ENCODE measurements around the gene BMP7.

The BMP7 gene

GRCh38 chr20:57262784-57263609 is 3.4 kb downstream of the BMP7 start (continued):
- TF ChIP-seq GLIS1 (tag by site-specific recombination; IDR thresholded peaks at IDR 0.05), result 0 out of 2 replicates have a peak, but pooled peaks have one; percentile 49
- peak; percentile 63 for TF ChIP-seq OSR2 (tag by site-specific recombination; IDR thresholded peaks at IDR 0.05)
- no peak for TF ChIP-seq ZNF501 (tag by site-specific recombination; IDR thresholded peaks at IDR 0.05)
- TF ChIP-seq ZBTB8A (tag by site-specific recombination; IDR thresholded peaks at IDR 0.05), result no peak
- TF ChIP-seq PATZ1 (tag by site-specific recombination; IDR thresholded peaks at IDR 0.05), result peak; percentile 35; the same call in 1 of the 2 replicates
- no peak for TF ChIP-seq CTCF (tag by site-specific recombination; IDR thresholded peaks at IDR 0.05)
- no peak for TF ChIP-seq HOXA7 (CRISPR knock-in tag; IDR thresholded peaks at IDR 0.05; ENCODE audit: borderline replicate concordance)
- TF ChIP-seq ZNF362 (tag by site-specific recombination; IDR thresholded peaks at IDR 0.05), result no peak
- no peak for TF ChIP-seq ZNF175 (tag by site-specific recombination; IDR thresholded peaks at IDR 0.05)
- TF ChIP-seq IKZF3 (tag by site-specific recombination; IDR thresholded peaks at IDR 0.05), result 0 out of 2 replicates have a peak, but pooled peaks have one; percentile 50
- TF ChIP-seq ZNF23 (tag by site-specific recombination; IDR thresholded peaks at IDR 0.05; ENCODE audit: borderline replicate concordance), result no peak
- TF ChIP-seq ZNF248 (tag by site-specific recombination; IDR thresholded peaks at IDR 0.05), result no peak
- TF ChIP-seq PRDM4 (tag by site-specific recombination; IDR thresholded peaks at IDR 0.05), result no peak
- no peak for TF ChIP-seq ZNF416 (tag by site-specific recombination; IDR thresholded peaks at IDR 0.05)
- TF ChIP-seq ZNF785 (tag by site-specific recombination; IDR thresholded peaks at IDR 0.05), result no peak
- TF ChIP-seq TCF7L2 (IDR thresholded peaks at IDR 0.05; ENCODE audit: borderline replicate concordance, low read depth, low read length), result no peak
- no peak for TF ChIP-seq ZNF544 (tag by site-specific recombination; IDR thresholded peaks at IDR 0.05)
- TF ChIP-seq ZNF664 (tag by site-specific recombination; IDR thresholded peaks at IDR 0.05), result no peak
- TF ChIP-seq ZNF513 (tag by site-specific recombination; IDR thresholded peaks at IDR 0.05), result no peak
- no peak for TF ChIP-seq ZNF548 (tag by site-specific recombination; IDR thresholded peaks at IDR 0.05)
- TF ChIP-seq ZNF76 (tag by site-specific recombination; IDR thresholded peaks at IDR 0.05; ENCODE audit: borderline replicate concordance, low read depth), result peak; percentile 69; the same call in 1 of the 2 replicates
- no peak for TF ChIP-seq SCRT2 (tag by site-specific recombination; IDR thresholded peaks at IDR 0.05)
- no peak for TF ChIP-seq ZNF670 (tag by site-specific recombination; IDR thresholded peaks at IDR 0.05; ENCODE audit: low read depth)
- no peak for TF ChIP-seq GLIS2 (tag by site-specific recombination; IDR thresholded peaks at IDR 0.05)
- TF ChIP-seq PRDM2 (tag by site-specific recombination; IDR thresholded peaks at IDR 0.05; ENCODE audit: borderline replicate concordance), result no peak
